K562 (cell line): ENCODE data around the gene ERF. TPM values are rescaled to one million over a fixed set of nuclear protein-coding genes. Genes with fewer than 3 reads are reported as not detected.

Experiments
- CBX8 ChIP-seq: fragments of 200-600 bp; sonication (generic); IDR thresholded peaks from 2 replicates; pipeline ENCODE4 v1.6.1; 2012; ENCODE audit warnings: borderline replicate concordance, mixed run types, low read depth, mild to moderate bottlenecking, moderate library complexity, mixed read lengths, low read length, control low read depth, inconsistent platforms; ENCODE audit not compliant: poor library complexity, severe bottlenecking; ENCODE audit errors: extremely low read depth
- ETV1 ChIP-seq: fragments of 450-650 bp; conservative IDR thresholded peaks from 2 replicates; pipeline ENCODE4 v1.6.1; 2016; ENCODE audit warnings: missing genetic modification characterization, control low read depth, low read depth, missing compliant biosample characterization
- HMG20A ChIP-seq: fragments of 450-650 bp; formaldehyde crosslinking; conservative IDR thresholded peaks from 2 replicates; pipeline ENCODE4 v1.4.0; 2020; ENCODE audit warnings: mild to moderate bottlenecking, mixed read lengths
- MAFK ChIP-seq: IDR thresholded peaks from 2 replicates; pipeline ENCODE4 v1.6.1; 2011; ENCODE audit warnings: low read length, improper control_type of control experiment
- MBD2 ChIP-seq: sonication (generic); IDR thresholded peaks from 2 replicates; pipeline ENCODE4 v1.6.1; 2016; ENCODE audit warnings: low read depth, borderline replicate concordance
- ZNF431 ChIP-seq: sonication (generic); formaldehyde crosslinking; IDR thresholded peaks from 2 replicates; pipeline ENCODE4 v1.8.0; 2022; ENCODE audit warnings: mild to moderate bottlenecking, missing genetic modification reagents
- ZNF445 ChIP-seq: fragments of 250-450 bp; sonication (Bioruptor Pico); IDR thresholded peaks from 2 replicates; pipeline ENCODE4 v1.4.0; 2020; ENCODE audit warnings: low read depth, mild to moderate bottlenecking, moderate library complexity
- polyA plus RNA-seq, 8 experiments: library from polyadenylated mRNA; depleted of rRNA in 4 of 8; stranded (reverse) in 5 of 8; unstranded in 3 of 8; fragments of >200 nt; fragmentation: Nextera tagmentation in 2 of 8; fragmentation: Illumina TruSeq in 1 of 8; extraction: Ambion mirVana in 2 of 8; extraction: Trizol in 1 of 8; gene quantifications; 2 replicates each; pipeline versions ENCODE4 v1.2.1 to v1.2.3, GENCODE V29; 2011 to 2014; ENCODE audit warnings: inconsistent platforms in 1 of 8, missing spikeins in 1 of 8
- total RNA-seq, 7 experiments: library from RNA; depleted of rRNA in 6 of 7; stranded (reverse); fragments of >200 nt in 6 of 7; fragmentation: Illumina TruSeq in 2 of 7; extraction: Trizol in 2 of 7; gene quantifications; 2 replicates each; pipeline versions ENCODE4 v1.2.1 to v1.2.3, GENCODE V29; 2011 to 2021; ENCODE audit warnings: low replicate concordance in 1 of 7
- TF ChIP-seq, protein P1 (sequence below): fragments of 250-450 bp; sonication (Bioruptor Pico); IDR thresholded peaks from 2 replicates; pipeline ENCODE4 v1.5.0; 2021
- TF ChIP-seq, protein P2 (sequence below): fragments of 450-650 bp; IDR thresholded peaks from 2 replicates; pipeline ENCODE4 v1.6.1; 2016; ENCODE audit warnings: low read depth, mild to moderate bottlenecking, moderate library complexity
- TF ChIP-seq, protein P3 (sequence below): fragments of 200-800 bp; sonication (Bioruptor generic); IDR thresholded peaks from 2 replicates; pipeline ENCODE4 v1.6.1; 2017; ENCODE audit warnings: missing genetic modification characterization, missing compliant biosample characterization
- TF ChIP-seq, protein P4 (sequence below): conservative IDR thresholded peaks from 2 replicates; pipeline ENCODE4 v1.6.1; 2011; ENCODE audit warnings: low read depth, mild to moderate bottlenecking, low read length; ENCODE audit not compliant: control insufficient read depth
- TF ChIP-seq, protein P5 (sequence below): fragments of 250-450 bp; sonication (Bioruptor Pico); IDR thresholded peaks from 2 replicates; pipeline ENCODE4 v1.4.0; 2020

The ERF gene
- total and polyA plus RNA-seq, 9 of the 15 experiments (the other 6 are each of a cell fraction or from before 2014, with no cell fraction given) = 0.03 to 75.4 (median 27.0) TPM

DNA sequence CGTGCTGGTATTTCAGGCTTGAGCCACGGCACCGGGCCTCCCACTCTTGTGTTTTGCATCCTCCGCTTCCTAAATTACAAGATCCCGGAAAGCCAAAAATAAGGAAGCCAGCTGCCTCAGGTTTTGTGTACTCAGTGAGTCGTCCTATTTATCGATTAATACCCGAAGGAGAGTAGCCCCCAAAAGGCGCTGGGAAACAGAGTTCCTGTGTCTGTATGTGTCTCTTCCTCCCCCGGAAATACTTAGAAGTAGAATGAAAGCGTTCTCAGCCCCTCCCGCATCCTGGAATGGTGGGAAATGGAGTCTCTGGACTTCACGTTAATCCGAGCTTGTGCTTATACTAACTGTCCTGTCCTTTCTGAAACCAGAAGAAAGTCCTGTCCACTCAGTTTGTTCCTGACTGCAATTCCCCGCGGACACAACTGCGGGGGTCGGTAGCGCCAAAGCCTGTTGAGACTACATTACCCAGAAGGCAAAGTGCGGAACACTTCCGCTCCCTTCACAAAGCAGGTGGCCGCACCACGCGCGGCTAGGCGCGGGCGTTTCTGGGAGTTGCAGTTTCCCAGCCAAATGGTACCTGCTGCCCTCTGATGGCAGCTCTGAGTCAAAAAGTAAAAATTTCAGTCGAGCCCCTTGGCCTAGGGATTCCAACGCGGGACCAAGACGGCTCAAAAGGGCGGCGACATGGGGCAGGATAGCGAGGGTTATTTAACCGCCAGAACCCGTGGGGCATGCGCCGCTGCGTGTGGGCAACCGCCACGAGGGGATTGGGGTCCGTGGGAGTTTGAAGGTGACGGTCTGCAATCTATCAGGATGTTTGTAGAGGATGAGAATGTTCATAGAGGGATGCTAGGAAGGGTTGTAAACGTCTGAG, 10.3 kb downstream of the ERF start (continued):
- TF ChIP-seq MBD2 (peak; percentile 91), ETV1 (tag) (peak; percentile 96), HMG20A (CRISPR knock-in tag) (no peak), ZNF445 (CRISPR knock-in tag) (0 out of 2 replicates have a peak, but pooled peaks have one; percentile 44), MAFK (no peak; the same call in 1 of the 2 replicates), CBX8 (no peak), ZNF431 (no peak)
- TF ChIP-seq, protein P1, sequence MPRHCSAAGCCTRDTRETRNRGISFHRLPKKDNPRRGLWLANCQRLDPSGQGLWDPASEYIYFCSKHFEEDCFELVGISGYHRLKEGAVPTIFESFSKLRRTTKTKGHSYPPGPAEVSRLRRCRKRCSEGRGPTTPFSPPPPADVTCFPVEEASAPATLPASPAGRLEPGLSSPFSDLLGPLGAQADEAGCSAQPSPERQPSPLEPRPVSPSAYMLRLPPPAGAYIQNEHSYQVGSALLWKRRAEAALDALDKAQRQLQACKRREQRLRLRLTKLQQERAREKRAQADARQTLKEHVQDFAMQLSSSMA (CRISPR knock-in tag) = no peak
- TF ChIP-seq, protein P2, sequence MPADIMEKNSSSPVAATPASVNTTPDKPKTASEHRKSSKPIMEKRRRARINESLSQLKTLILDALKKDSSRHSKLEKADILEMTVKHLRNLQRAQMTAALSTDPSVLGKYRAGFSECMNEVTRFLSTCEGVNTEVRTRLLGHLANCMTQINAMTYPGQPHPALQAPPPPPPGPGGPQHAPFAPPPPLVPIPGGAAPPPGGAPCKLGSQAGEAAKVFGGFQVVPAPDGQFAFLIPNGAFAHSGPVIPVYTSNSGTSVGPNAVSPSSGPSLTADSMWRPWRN = no peak
- TF ChIP-seq, protein P3, sequence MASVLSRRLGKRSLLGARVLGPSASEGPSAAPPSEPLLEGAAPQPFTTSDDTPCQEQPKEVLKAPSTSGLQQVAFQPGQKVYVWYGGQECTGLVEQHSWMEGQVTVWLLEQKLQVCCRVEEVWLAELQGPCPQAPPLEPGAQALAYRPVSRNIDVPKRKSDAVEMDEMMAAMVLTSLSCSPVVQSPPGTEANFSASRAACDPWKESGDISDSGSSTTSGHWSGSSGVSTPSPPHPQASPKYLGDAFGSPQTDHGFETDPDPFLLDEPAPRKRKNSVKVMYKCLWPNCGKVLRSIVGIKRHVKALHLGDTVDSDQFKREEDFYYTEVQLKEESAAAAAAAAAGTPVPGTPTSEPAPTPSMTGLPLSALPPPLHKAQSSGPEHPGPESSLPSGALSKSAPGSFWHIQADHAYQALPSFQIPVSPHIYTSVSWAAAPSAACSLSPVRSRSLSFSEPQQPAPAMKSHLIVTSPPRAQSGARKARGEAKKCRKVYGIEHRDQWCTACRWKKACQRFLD (CRISPR knock-in tag) = peak; percentile 83
- TF ChIP-seq, protein P4, sequence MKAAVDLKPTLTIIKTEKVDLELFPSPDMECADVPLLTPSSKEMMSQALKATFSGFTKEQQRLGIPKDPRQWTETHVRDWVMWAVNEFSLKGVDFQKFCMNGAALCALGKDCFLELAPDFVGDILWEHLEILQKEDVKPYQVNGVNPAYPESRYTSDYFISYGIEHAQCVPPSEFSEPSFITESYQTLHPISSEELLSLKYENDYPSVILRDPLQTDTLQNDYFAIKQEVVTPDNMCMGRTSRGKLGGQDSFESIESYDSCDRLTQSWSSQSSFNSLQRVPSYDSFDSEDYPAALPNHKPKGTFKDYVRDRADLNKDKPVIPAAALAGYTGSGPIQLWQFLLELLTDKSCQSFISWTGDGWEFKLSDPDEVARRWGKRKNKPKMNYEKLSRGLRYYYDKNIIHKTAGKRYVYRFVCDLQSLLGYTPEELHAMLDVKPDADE = peak; percentile 99
- TF ChIP-seq, protein P5, sequence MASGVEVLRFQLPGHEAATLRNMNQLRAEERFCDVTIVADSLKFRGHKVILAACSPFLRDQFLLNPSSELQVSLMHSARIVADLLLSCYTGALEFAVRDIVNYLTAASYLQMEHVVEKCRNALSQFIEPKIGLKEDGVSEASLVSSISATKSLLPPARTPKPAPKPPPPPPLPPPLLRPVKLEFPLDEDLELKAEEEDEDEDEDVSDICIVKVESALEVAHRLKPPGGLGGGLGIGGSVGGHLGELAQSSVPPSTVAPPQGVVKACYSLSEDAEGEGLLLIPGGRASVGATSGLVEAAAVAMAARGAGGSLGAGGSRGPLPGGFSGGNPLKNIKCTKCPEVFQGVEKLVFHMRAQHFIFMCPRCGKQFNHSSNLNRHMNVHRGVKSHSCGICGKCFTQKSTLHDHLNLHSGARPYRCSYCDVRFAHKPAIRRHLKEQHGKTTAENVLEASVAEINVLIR (CRISPR knock-in tag) = peak; percentile 59; the same call in 1 of the 2 replicates
